HEK293 (cell line): ENCODE data around the gene CD44.

Experiments
- CTCF ChIA-PET: fragments of 350-600 bp; formaldehyde crosslinking; extraction: SDS; loops from one replicate; lab custom pipeline; 2021; ENCODE audit warnings: antibody characterized with exemption; lab: Yijun Ruan, JAX
- POLR2A ChIA-PET: fragments of 300-600 bp; formaldehyde crosslinking; extraction: SDS; loops from one replicate; lab custom pipeline; 2020; ENCODE audit warnings: antibody characterized with exemption, inconsistent platforms; lab: Yijun Ruan, JAX
- H3K27ac ChIP-seq: fragments of 200-500 bp; sonication (Bioruptor generic); 2 replicates; pipeline ENCODE4 v1.5.1; 2014; ENCODE audit warnings: low read depth, low read length, control low read depth, inconsistent platforms; ENCODE audit errors: extremely low read depth
- H3K36me3 ChIP-seq, 2 experiments: fragments of 200-500 bp in 1 of 2; sonication (Bioruptor generic) in 1 of 2; 1 replicate in 1 of 2; 2 replicates in 1 of 2; pipeline ENCODE4 v1.5.1; 2014 to 2017; ENCODE audit warnings: inconsistent platforms in 2 of 2, low read length in 2 of 2; ENCODE audit not compliant: control insufficient read depth in 2 of 2, insufficient read depth in 1 of 2
- H3K4me1 ChIP-seq: fragments of 200-500 bp; sonication (Bioruptor generic); 2 replicates; pipeline ENCODE4 v1.5.1; 2014; ENCODE audit warnings: mild to moderate bottlenecking, low read length, inconsistent platforms; ENCODE audit not compliant: control insufficient read depth, insufficient read depth
- H3K4me3 ChIP-seq: 2 replicates; pipeline ENCODE4 v1.5.1; 2011; ENCODE audit warnings: low read depth, mild to moderate bottlenecking, control low read depth, low read length, moderate library complexity
- H3K9me3 ChIP-seq: fragments of 200-500 bp; sonication (Bioruptor generic); 2 replicates; pipeline ENCODE4 v1.5.1; 2014; ENCODE audit warnings: low read depth, low read length, inconsistent platforms; ENCODE audit not compliant: control insufficient read depth, insufficient read depth
- HOXC10 ChIP-seq: sonication (generic); formaldehyde crosslinking; IDR thresholded peaks from 2 replicates; pipeline ENCODE4 v1.8.1; 2023; ENCODE audit warnings: mild to moderate bottlenecking, missing genetic modification reagents
- RBAK ChIP-seq: fragments of 450-650 bp; formaldehyde crosslinking; IDR thresholded peaks from 2 replicates; pipeline ENCODE4 v1.5.1; 2016; ENCODE audit warnings: missing biosample characterization, missing genetic modification characterization
- ZBTB1 ChIP-seq: fragments of 450-650 bp; formaldehyde crosslinking; IDR thresholded peaks from 2 replicates; pipeline ENCODE4 v1.5.1; 2016; ENCODE audit warnings: missing biosample characterization, missing genetic modification characterization
- ZNF146 ChIP-seq: fragments of 450-650 bp; formaldehyde crosslinking; IDR thresholded peaks from 2 replicates; pipeline ENCODE4 v1.5.1; 2016; ENCODE audit warnings: missing biosample characterization, missing genetic modification characterization
- ZNF155 ChIP-seq: fragments of 450-650 bp; formaldehyde crosslinking; IDR thresholded peaks from 2 replicates; pipeline ENCODE4 v1.5.1; 2016; ENCODE audit warnings: missing biosample characterization, missing genetic modification characterization
- ZNF19 ChIP-seq: fragments of 450-650 bp; formaldehyde crosslinking; IDR thresholded peaks from 2 replicates; pipeline ENCODE4; 2016; ENCODE audit warnings: missing biosample characterization, missing genetic modification characterization, low read depth
- ZNF223 ChIP-seq: fragments of 450-650 bp; formaldehyde crosslinking; IDR thresholded peaks from 2 replicates; pipeline ENCODE4 v1.5.1; 2016; ENCODE audit warnings: missing biosample characterization, missing genetic modification characterization
- ZNF239 ChIP-seq: fragments of 450-650 bp; formaldehyde crosslinking; IDR thresholded peaks from 2 replicates; pipeline ENCODE4 v1.5.1; 2016; ENCODE audit warnings: missing biosample characterization, missing genetic modification characterization
- ZNF341 ChIP-seq: fragments of 450-650 bp; formaldehyde crosslinking; IDR thresholded peaks from 2 replicates; pipeline ENCODE4; 2016; ENCODE audit warnings: low read depth, missing biosample characterization, missing genetic modification characterization
- ZNF366 ChIP-seq: fragments of 450-650 bp; formaldehyde crosslinking; conservative IDR thresholded peaks from 2 replicates; pipeline ENCODE4 v1.5.1; 2016; ENCODE audit warnings: missing biosample characterization, missing genetic modification characterization
- ZNF37A ChIP-seq: fragments of 450-650 bp; IDR thresholded peaks from 2 replicates; pipeline ENCODE4 v1.5.1; 2018; ENCODE audit warnings: missing biosample characterization, missing genetic modification characterization
- ZNF473 ChIP-seq: fragments of 450-650 bp; formaldehyde crosslinking; IDR thresholded peaks from 2 replicates; pipeline ENCODE4 v1.5.1; 2017; ENCODE audit warnings: missing biosample characterization, missing genetic modification characterization
- ZNF600 ChIP-seq: fragments of 450-650 bp; formaldehyde crosslinking; IDR thresholded peaks from 2 replicates; pipeline ENCODE4 v1.5.1; 2016; ENCODE audit warnings: missing biosample characterization, missing genetic modification characterization
- ZNF610 ChIP-seq: fragments of 450-650 bp; formaldehyde crosslinking; IDR thresholded peaks from 2 replicates; pipeline ENCODE4 v1.5.1; 2016; ENCODE audit warnings: missing biosample characterization, missing genetic modification characterization, borderline replicate concordance
- ZNF629 ChIP-seq: fragments of 450-650 bp; formaldehyde crosslinking; IDR thresholded peaks from 2 replicates; pipeline ENCODE4 v1.5.1; 2017; ENCODE audit warnings: missing biosample characterization, missing genetic modification characterization
- ZNF654 ChIP-seq: fragments of 450-650 bp; formaldehyde crosslinking; IDR thresholded peaks from 2 replicates; pipeline ENCODE4 v1.5.1; 2016; ENCODE audit warnings: low read depth, missing biosample characterization, missing genetic modification characterization
- ZNF677 ChIP-seq: fragments of 450-650 bp; IDR thresholded peaks from 2 replicates; pipeline ENCODE4 v1.5.0; 2018; ENCODE audit warnings: missing biosample characterization, mild to moderate bottlenecking, missing genetic modification characterization, moderate library complexity
- TF ChIP-seq, protein P1 (sequence below): fragments of 450-650 bp; formaldehyde crosslinking; IDR thresholded peaks from 2 replicates; pipeline ENCODE4 v1.5.1; 2016; ENCODE audit warnings: missing biosample characterization, missing genetic modification characterization
- TF ChIP-seq, protein P2 (sequence below): fragments of 450-650 bp; formaldehyde crosslinking; IDR thresholded peaks from 2 replicates; pipeline ENCODE4 v1.5.1; 2016; ENCODE audit warnings: missing biosample characterization, missing genetic modification characterization, low read depth
- TF ChIP-seq, protein P3 (sequence below): fragments of 450-650 bp; formaldehyde crosslinking; IDR thresholded peaks from 2 replicates; pipeline ENCODE4 v1.5.1; 2016; ENCODE audit warnings: missing biosample characterization, missing genetic modification characterization
- TF ChIP-seq, protein P4 (sequence below): fragments of 450-650 bp; formaldehyde crosslinking; IDR thresholded peaks from 2 replicates; pipeline ENCODE4 v1.5.1; 2016; ENCODE audit warnings: missing biosample characterization, missing genetic modification characterization

The CD44 gene

DNA sequence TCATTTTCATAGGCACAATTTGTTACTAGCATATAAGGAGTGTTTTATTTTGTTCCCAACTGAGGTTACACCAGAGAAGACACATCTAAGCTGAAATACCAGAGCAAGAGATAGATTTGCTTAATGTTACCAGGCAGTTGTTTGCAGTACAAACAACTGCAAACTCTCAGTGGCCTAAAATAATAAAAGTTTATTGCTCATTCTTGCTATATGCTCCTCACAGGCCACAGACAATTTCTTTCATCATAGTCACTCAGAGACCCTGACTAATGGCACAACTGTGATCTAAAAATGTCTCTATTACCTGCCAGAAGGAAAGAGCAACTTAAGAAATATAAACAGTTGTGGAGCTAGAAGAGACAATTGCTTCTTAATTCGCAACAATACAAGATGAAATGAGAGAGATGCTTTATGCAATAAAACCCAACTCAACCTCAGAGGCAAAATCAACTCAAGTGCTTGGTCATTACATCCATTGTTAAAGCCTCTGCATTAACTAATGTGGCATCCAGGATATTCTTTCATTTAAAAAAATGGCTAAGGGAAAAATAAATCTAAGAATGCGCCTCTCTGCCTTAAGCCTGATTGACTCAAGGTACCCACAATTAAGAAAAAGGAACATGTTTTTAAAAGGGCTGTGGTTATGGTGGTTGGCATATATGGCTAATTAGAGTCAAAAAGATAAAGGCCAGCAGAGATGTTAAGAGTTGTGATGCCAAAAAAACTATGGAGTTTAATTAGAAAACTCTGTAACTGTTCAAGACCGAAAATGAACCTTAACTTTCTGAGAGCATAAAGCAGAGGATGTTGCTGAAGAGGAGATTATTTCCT lies 103.7 kb downstream of the CD44 start:
- POLR2A ChIA-PET, result no interaction called here
- CTCF ChIA-PET, result interaction anchor here (0.6 to 1.2 kb wide), 2 partner anchors 15 to 220 kb away, joined by 3 read pairs; no protein-coding TSS in a partner anchor
- TF ChIP-seq ZNF223 (tag by site-specific recombination), result no peak
- TF ChIP-seq RBAK (tag by site-specific recombination), result no peak
- no peak for TF ChIP-seq ZNF654 (tag by site-specific recombination)
- TF ChIP-seq ZNF600 (tag by site-specific recombination), result no peak
- no peak for TF ChIP-seq ZNF629 (tag by site-specific recombination)
- TF ChIP-seq, protein P1, sequence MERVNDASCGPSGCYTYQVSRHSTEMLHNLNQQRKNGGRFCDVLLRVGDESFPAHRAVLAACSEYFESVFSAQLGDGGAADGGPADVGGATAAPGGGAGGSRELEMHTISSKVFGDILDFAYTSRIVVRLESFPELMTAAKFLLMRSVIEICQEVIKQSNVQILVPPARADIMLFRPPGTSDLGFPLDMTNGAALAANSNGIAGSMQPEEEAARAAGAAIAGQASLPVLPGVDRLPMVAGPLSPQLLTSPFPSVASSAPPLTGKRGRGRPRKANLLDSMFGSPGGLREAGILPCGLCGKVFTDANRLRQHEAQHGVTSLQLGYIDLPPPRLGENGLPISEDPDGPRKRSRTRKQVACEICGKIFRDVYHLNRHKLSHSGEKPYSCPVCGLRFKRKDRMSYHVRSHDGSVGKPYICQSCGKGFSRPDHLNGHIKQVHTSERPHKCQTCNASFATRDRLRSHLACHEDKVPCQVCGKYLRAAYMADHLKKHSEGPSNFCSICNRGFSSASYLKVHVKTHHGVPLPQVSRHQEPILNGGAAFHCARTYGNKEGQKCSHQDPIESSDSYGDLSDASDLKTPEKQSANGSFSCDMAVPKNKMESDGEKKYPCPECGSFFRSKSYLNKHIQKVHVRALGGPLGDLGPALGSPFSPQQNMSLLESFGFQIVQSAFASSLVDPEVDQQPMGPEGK (tag by site-specific recombination), result no peak
- TF ChIP-seq HOXC10 (CRISPR knock-in tag), result no peak
- TF ChIP-seq ZNF37A, result no peak
- TF ChIP-seq ZNF19 (tag by site-specific recombination), result no peak
- TF ChIP-seq, protein P2, sequence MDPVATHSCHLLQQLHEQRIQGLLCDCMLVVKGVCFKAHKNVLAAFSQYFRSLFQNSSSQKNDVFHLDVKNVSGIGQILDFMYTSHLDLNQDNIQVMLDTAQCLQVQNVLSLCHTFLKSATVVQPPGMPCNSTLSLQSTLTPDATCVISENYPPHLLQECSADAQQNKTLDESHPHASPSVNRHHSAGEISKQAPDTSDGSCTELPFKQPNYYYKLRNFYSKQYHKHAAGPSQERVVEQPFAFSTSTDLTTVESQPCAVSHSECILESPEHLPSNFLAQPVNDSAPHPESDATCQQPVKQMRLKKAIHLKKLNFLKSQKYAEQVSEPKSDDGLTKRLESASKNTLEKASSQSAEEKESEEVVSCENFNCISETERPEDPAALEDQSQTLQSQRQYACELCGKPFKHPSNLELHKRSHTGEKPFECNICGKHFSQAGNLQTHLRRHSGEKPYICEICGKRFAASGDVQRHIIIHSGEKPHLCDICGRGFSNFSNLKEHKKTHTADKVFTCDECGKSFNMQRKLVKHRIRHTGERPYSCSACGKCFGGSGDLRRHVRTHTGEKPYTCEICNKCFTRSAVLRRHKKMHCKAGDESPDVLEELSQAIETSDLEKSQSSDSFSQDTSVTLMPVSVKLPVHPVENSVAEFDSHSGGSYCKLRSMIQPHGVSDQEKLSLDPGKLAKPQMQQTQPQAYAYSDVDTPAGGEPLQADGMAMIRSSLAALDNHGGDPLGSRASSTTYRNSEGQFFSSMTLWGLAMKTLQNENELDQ (tag by site-specific recombination), result no peak
- no peak for TF ChIP-seq ZBTB1 (tag by site-specific recombination)
- no peak for TF ChIP-seq ZNF155
- TF ChIP-seq ZNF473 (tag by site-specific recombination), result no peak
- TF ChIP-seq, protein P3, sequence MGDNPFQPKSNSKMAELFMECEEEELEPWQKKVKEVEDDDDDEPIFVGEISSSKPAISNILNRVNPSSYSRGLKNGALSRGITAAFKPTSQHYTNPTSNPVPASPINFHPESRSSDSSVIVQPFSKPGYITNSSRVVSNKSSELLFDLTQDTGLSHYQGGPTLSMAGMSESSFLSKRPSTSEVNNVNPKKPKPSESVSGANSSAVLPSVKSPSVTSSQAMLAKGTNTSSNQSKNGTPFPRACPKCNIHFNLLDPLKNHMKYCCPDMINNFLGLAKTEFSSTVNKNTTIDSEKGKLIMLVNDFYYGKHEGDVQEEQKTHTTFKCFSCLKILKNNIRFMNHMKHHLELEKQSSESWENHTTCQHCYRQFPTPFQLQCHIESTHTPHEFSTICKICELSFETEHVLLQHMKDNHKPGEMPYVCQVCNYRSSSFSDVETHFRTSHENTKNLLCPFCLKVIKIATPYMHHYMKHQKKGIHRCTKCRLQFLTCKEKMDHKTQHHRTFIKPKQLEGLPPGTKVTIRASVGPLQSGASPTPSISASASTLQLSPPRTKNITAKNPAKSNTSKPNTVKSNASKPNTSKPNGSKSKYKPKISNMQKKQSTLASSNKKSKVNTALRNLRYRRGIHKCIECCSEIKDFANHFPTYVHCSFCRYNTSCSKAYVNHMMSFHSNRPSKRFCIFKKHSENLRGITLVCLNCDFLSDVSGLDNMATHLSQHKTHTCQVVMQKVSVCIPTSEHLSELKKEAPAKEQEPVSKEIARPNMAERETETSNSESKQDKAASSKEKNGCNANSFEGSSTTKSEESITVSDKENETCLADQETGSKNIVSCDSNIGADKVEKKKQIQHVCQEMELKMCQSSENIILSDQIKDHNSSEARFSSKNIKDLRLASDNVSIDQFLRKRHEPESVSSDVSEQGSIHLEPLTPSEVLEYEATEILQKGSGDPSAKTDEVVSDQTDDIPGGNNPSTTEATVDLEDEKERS, result no peak
- TF ChIP-seq ZNF677, result no peak
- no peak for TF ChIP-seq ZNF366 (tag by site-specific recombination)
- TF ChIP-seq ZNF239 (tag by site-specific recombination), result no peak
- TF ChIP-seq ZNF610 (tag by site-specific recombination), result no peak

DNA sequence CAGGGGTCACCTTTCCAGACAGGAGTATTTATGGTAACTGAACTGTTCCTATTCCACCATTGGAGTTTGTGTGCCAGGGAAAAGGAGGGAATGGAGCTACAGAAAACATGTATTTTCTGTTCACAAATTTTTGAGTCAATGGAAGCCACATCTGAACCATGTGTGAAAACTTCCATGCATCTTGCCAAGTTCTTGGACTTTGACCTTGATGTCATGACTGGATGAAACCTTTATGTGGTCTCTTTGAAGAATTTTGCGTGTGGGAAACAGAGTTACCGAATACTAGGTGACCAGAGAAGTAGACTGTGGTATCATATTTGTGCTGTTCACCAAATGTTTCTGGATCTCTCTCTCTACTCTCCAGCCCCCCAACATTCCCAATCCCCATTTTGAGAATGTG lies 104.8 kb downstream of the CD44 start:
- no peak overlapping the region for H3K4me3 ChIP-seq
- CTCF ChIA-PET, result interaction anchor here (0.6 to 0.8 kb wide), 2 partner anchors 145 to 158 kb away, joined by 3 read pairs; no protein-coding TSS in a partner anchor
- no peaks in the 10 kb centered on the region for H3K9me3 ChIP-seq
- TF ChIP-seq, protein P4, sequence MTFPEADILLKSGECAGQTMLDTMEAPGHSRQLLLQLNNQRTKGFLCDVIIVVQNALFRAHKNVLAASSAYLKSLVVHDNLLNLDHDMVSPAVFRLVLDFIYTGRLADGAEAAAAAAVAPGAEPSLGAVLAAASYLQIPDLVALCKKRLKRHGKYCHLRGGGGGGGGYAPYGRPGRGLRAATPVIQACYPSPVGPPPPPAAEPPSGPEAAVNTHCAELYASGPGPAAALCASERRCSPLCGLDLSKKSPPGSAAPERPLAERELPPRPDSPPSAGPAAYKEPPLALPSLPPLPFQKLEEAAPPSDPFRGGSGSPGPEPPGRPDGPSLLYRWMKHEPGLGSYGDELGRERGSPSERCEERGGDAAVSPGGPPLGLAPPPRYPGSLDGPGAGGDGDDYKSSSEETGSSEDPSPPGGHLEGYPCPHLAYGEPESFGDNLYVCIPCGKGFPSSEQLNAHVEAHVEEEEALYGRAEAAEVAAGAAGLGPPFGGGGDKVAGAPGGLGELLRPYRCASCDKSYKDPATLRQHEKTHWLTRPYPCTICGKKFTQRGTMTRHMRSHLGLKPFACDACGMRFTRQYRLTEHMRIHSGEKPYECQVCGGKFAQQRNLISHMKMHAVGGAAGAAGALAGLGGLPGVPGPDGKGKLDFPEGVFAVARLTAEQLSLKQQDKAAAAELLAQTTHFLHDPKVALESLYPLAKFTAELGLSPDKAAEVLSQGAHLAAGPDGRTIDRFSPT (tag by site-specific recombination), result no peak
- TF ChIP-seq ZNF146 (tag by site-specific recombination), result no peak
- TF ChIP-seq ZNF341 (tag by site-specific recombination), result no peak
- H3K27ac ChIP-seq, result no peak overlapping the region
- H3K36me3 ChIP-seq, result no peaks in the 10 kb centered on the region
- POLR2A ChIA-PET, result no interaction called here
- no peaks in the 10 kb centered on the region for H3K4me1 ChIP-seq

More for the DNA sequence above, 103.7 kb downstream of the CD44 start:
- H3K4me3 ChIP-seq, result no peak overlapping the region
- H3K4me1 ChIP-seq, result no peaks in the 10 kb centered on the region
- H3K27ac ChIP-seq, result no peak overlapping the region
- H3K36me3 ChIP-seq, result no peaks in the 10 kb centered on the region
- H3K9me3 ChIP-seq, result no peaks in the 10 kb centered on the region
